ENCODE measurements around the gene TMEM272.
A peak's percentile ranks its signal among the peaks of the same experiment; 100 is the strongest.

Gene TMEM272

GRCh38 chr13:51849145-51850101 is 4.4 kb upstream of the TMEM272 start:
- DNase-seq, result no peak

- DNase-seq, result no peak
Measured at GRCh38 chr13:51848674-51849073, 3.7 kb upstream of the TMEM272 start.

- no peak for DNase-seq
Measured at GRCh38 chr13:51846756-51847155, 1.8 kb upstream of the TMEM272 start.

- DNase-seq, result no peak
Measured at GRCh38 chr13:51845574-51846318, 769 bp upstream of the TMEM272 start.

GRCh38 chr13:51843529-51843928 is 1.4 kb downstream of the TMEM272 start:
- no peak for DNase-seq

- DNase-seq, result no peak
Measured at GRCh38 chr13:51841732-51842131, 3.2 kb downstream of the TMEM272 start.

GRCh38 chr13:51840917-51841316 is 4.1 kb downstream of the TMEM272 start:
- DNase-seq, result no peak

- DNase-seq, result no peak
Measured at GRCh38 chr13:51839711-51840540, 5.1 kb downstream of the TMEM272 start.

GRCh38 chr13:51838240-51838846 is 6.6 kb downstream of the TMEM272 start:
- no peak for DNase-seq

- DNase-seq, result no peak
Measured at GRCh38 chr13:51837016-51837415, 8.0 kb downstream of the TMEM272 start.

GRCh38 chr13:51834581-51835171 is 10.3 kb downstream of the TMEM272 start:
- DNase-seq, result no peak

- no peak for DNase-seq
Measured at GRCh38 chr13:51833980-51834379, 11.0 kb downstream of the TMEM272 start.

- DNase-seq, result peak in 1 of 2 experiments; percentile 12
Measured at GRCh38 chr13:51832471-51833152, 12.4 kb downstream of the TMEM272 start.

- DNase-seq, result no peak
Measured at GRCh38 chr13:51831519-51831918, 13.5 kb downstream of the TMEM272 start.

- no peak for DNase-seq
Measured at GRCh38 chr13:51829568-51829899, 15.4 kb downstream of the TMEM272 start.

GRCh38 chr13:51828730-51829567 is 16.0 kb downstream of the TMEM272 start:
- no peak for DNase-seq

GRCh38 chr13:51827254-51827653 is 17.7 kb downstream of the TMEM272 start:
- DNase-seq, result no peak

- no peak for DNase-seq
Measured at GRCh38 chr13:51826606-51827005, 18.4 kb downstream of the TMEM272 start.

GRCh38 chr13:51825681-51826254 is 19.2 kb downstream of the TMEM272 start:
- DNase-seq, result no peak

- DNase-seq, result no peak
Measured at GRCh38 chr13:51825165-51825592, 19.8 kb downstream of the TMEM272 start.
